GM21619 (cell line): Measurements from ENCODE around the gene ZNF846.
A peak's percentile ranks its signal among the peaks of the same experiment; 100 is the strongest.
"Not testable (repeated sequence)": the region's sequence is repeated elsewhere in the genome, so short reads cannot be mapped to it uniquely, and the experiment has no call there.

Source experiments
- ATAC-seq: cut with Tn5 transposase; IDR thresholded peaks from one replicate; pipeline ENCODE4 v1.9.1; 2021; ENCODE audit not compliant: unreplicated experiment

ZNF846 gene

GRCh38 chr19:9785367-9786331 lies 17.1 kb upstream of the ZNF846 start:
- ATAC-seq = peak; percentile 73

GRCh38 chr19:9784163-9784496 lies 15.6 kb upstream of the ZNF846 start:
- not testable (repeated sequence) for ATAC-seq

- no peak for ATAC-seq
These were observed 13.8 kb upstream of the ZNF846 start for GRCh38 chr19:9782338-9782737.

- ATAC-seq = no peak
These were observed 10.7 kb downstream of the ZNF846 start for GRCh38 chr19:9757544-9758501.

- no peak for ATAC-seq
These were observed 15.7 kb downstream of the ZNF846 start for GRCh38 chr19:9752701-9753443.

- ATAC-seq = no peak
These were observed 17.1 kb downstream of the ZNF846 start for GRCh38 chr19:9751446-9751845.

GRCh38 chr19:9741476-9742171 lies 26.9 kb downstream of the ZNF846 start:
- ATAC-seq = no peak

- no peak for ATAC-seq
These were observed 32.6 kb downstream of the ZNF846 start for GRCh38 chr19:9735986-9736385.

- not testable (repeated sequence) for ATAC-seq
These were observed 38.5 kb downstream of the ZNF846 start for GRCh38 chr19:9730056-9730455.

- ATAC-seq = no peak
These were observed 39.4 kb downstream of the ZNF846 start for GRCh38 chr19:9729162-9729561.

GRCh38 chr19:9727644-9728043 lies 40.9 kb downstream of the ZNF846 start:
- ATAC-seq = no peak

GRCh38 chr19:9725508-9726201 lies 42.9 kb downstream of the ZNF846 start:
- not testable (repeated sequence) for ATAC-seq

- ATAC-seq = no peak
These were observed 44.4 kb downstream of the ZNF846 start for GRCh38 chr19:9724157-9724556.

GRCh38 chr19:9721861-9722260 lies 46.7 kb downstream of the ZNF846 start:
- no peak for ATAC-seq

GRCh38 chr19:9720541-9720940 lies 48.0 kb downstream of the ZNF846 start:
- no peak for ATAC-seq

GRCh38 chr19:9711815-9712214 lies 56.7 kb downstream of the ZNF846 start:
- no peak for ATAC-seq

GRCh38 chr19:9709305-9709704 lies 59.2 kb downstream of the ZNF846 start:
- ATAC-seq = no peak

- no peak for ATAC-seq
These were observed 62.7 kb downstream of the ZNF846 start for GRCh38 chr19:9705836-9706235.

GRCh38 chr19:9702186-9702585 lies 66.4 kb downstream of the ZNF846 start:
- ATAC-seq = no peak
